Endothelial cell of umbilical vein (primary cell): Measurements from ENCODE around the gene SFTPD. TPM values are rescaled to one million over a fixed set of nuclear protein-coding genes. Genes with fewer than 3 reads are reported as not detected.

Source experiments
- BruUV-seq: library from RNA; stranded (reverse); fragments of 400-500 nt; replicated peaks from 2 replicates; lab custom pipeline; 2021; lab: Mats Ljungman, UMichigan
- CTCF ChIA-PET: fragments of 300-600, 350-600 bp; sonication (Branson Sonifier 250); formaldehyde crosslinking; loops from one replicate; lab custom pipeline; 2021; ENCODE audit warnings: antibody characterized with exemption, inconsistent platforms; lab: Charles Lee
- POLR2A ChIA-PET: fragments of 300-600, 350-600 bp; sonication (Branson Sonifier 250); formaldehyde crosslinking; loops from one replicate; lab custom pipeline; 2021; ENCODE audit warnings: antibody characterized with exemption, inconsistent platforms; lab: Charles Lee
- DNase-seq: peaks from one replicate; pipeline ENCODE4 v3.0.0-alpha.2; 2011; ENCODE audit warnings: low read depth, low spot score
- FAIRE-seq: peaks from 2 replicates; lab custom pipeline; 2011; peaks lifted over from hg19 to GRCh38; lab: Jason Lieb, UNC
- H2AFZ ChIP-seq: 2 replicates; pipeline ENCODE4 v1.6.0; 2012; ENCODE audit warnings: low read depth, low read length, control low read depth, inconsistent platforms
- H3K27ac ChIP-seq: 2 replicates; pipeline ENCODE4 v1.5.1; 2011; ENCODE audit warnings: low read depth, mild to moderate bottlenecking, control low read depth, low read length, moderate library complexity; ENCODE audit not compliant: insufficient read depth
- H3K27me3 ChIP-seq, 2 experiments: 2 replicates each; pipeline versions ENCODE4 v1.6.0 to v1.6.1; 2011; ENCODE audit warnings: low read length in 2 of 2, mixed read lengths in 1 of 2; ENCODE audit not compliant: control insufficient read depth in 2 of 2, insufficient read depth in 2 of 2
- H3K36me3 ChIP-seq, 2 experiments: 2 replicates in 1 of 2; 3 replicates in 1 of 2; pipeline ENCODE4 v1.5.1; 2011; ENCODE audit warnings: low read length in 2 of 2, mild to moderate bottlenecking in 1 of 2, moderate library complexity in 1 of 2; ENCODE audit not compliant: control insufficient read depth in 2 of 2, insufficient read depth in 2 of 2; ENCODE audit errors: extremely low read depth in 1 of 2
- H3K4me1 ChIP-seq: 3 replicates; pipeline ENCODE4 v1.5.1; 2011; ENCODE audit warnings: mild to moderate bottlenecking, low read length; ENCODE audit not compliant: control insufficient read depth, insufficient read depth; ENCODE audit errors: extremely low read depth
- H3K4me2 ChIP-seq: 2 replicates; pipeline ENCODE4 v1.6.1; 2011; ENCODE audit warnings: low read length, control low read depth, mixed read lengths; ENCODE audit not compliant: insufficient read depth
- H3K4me3 ChIP-seq, 3 experiments: fragments of 200-600 bp in 1 of 3; sonication (generic), shearing (Covaris generic) in 1 of 3; replicated peaks in 1 of 3; 2 replicates each; pipeline ENCODE4 v1.5.1; 2011 to 2016; ENCODE audit warnings: control low read depth in 3 of 3, low read length in 3 of 3, mild to moderate bottlenecking in 2 of 3, inconsistent platforms in 1 of 3, low read depth in 1 of 3, moderate library complexity in 1 of 3; ENCODE audit not compliant: insufficient read depth in 1 of 3
- H3K79me2 ChIP-seq: 2 replicates; pipeline ENCODE4 v1.6.0; 2012; ENCODE audit warnings: low read length, inconsistent platforms; ENCODE audit not compliant: control insufficient read depth, insufficient read depth
- H3K9ac ChIP-seq: replicated peaks from 2 replicates; pipeline ENCODE3; 2011; ENCODE audit warnings: low read length, control low read depth; ENCODE audit not compliant: insufficient read depth; ENCODE audit errors: extremely low read depth
- H3K9me1 ChIP-seq: replicated peaks from 3 replicates; pipeline ENCODE4 v1.6.0; 2011; ENCODE audit warnings: mild to moderate bottlenecking, low read length; ENCODE audit not compliant: control insufficient read depth, insufficient read depth; ENCODE audit errors: extremely low read depth
- H3K9me3 ChIP-seq: replicated peaks from 2 replicates; pipeline ENCODE4 v1.5.1; 2012; ENCODE audit warnings: low read length, inconsistent platforms; ENCODE audit not compliant: control insufficient read depth, insufficient read depth
- H4K20me1 ChIP-seq: replicated peaks from 2 replicates; pipeline ENCODE3; 2011; ENCODE audit warnings: mild to moderate bottlenecking, low read length; ENCODE audit not compliant: control insufficient read depth, insufficient read depth; ENCODE audit errors: extremely low read depth
- CTCF ChIP-seq, 2 donors: IDR thresholded peaks; 1 replicate in 1 of 2; 2 replicates in 1 of 2; pipeline ENCODE4 v1.5.1; 2011; ENCODE audit warnings: low read length in 2 of 2, mild to moderate bottlenecking in 2 of 2, moderate library complexity in 2 of 2, control low read depth in 1 of 2, inconsistent platforms in 1 of 2, low read depth in 1 of 2; ENCODE audit not compliant: insufficient read depth in 1 of 2; ENCODE audit errors: extremely low read depth in 1 of 2
- EZH2 ChIP-seq: IDR thresholded peaks from 2 replicates; pipeline ENCODE4 v1.6.1; 2012; ENCODE audit warnings: borderline replicate concordance, low read depth, mild to moderate bottlenecking, moderate library complexity, low read length, inconsistent platforms; ENCODE audit not compliant: severe bottlenecking
- FOS ChIP-seq: IDR thresholded peaks from 2 replicates; pipeline ENCODE4 v1.6.1; 2011; ENCODE audit warnings: mild to moderate bottlenecking, low read length, moderate library complexity, borderline replicate concordance; ENCODE audit not compliant: insufficient read depth
- GATA2 ChIP-seq: IDR thresholded peaks from 2 replicates; pipeline ENCODE4 v1.7.0; 2011; ENCODE audit warnings: low read depth, mild to moderate bottlenecking, moderate library complexity, mixed read lengths, low read length; ENCODE audit not compliant: insufficient read length, insufficient read depth
- JUN ChIP-seq: IDR thresholded peaks from 2 replicates; pipeline ENCODE4 v1.6.1; 2011; ENCODE audit warnings: borderline replicate concordance, low read depth; ENCODE audit not compliant: insufficient read length, insufficient read depth
- MAX ChIP-seq: IDR thresholded peaks from 2 replicates; pipeline ENCODE4 v1.6.1; 2011; ENCODE audit not compliant: insufficient read depth, insufficient read length
- MYC ChIP-seq: IDR thresholded peaks from one replicate; pipeline ENCODE4 v1.6.1; 2011; ENCODE audit warnings: mild to moderate bottlenecking, low read depth, low read length
- POLR2A ChIP-seq: IDR thresholded peaks from 2 replicates; pipeline ENCODE4 v1.6.1; 2012; ENCODE audit warnings: low read depth, mild to moderate bottlenecking, control low read depth, low read length
- POLR2AphosphoS5 ChIP-seq: IDR thresholded peaks from 2 replicates; pipeline ENCODE4 v1.6.1; 2012; ENCODE audit warnings: low read depth, mild to moderate bottlenecking, control low read depth, low read length, moderate library complexity; ENCODE audit not compliant: insufficient read depth
- dilution Hi-C: fragments of 300-500 bp; cut with MboI; formaldehyde crosslinking; loops from one replicate; pipeline ENCODE4 v1.15.0; 2019; ENCODE audit warnings: low sequenced_read_pairs; ENCODE audit not compliant: extremely low pct_ligation_motif_present
- intact Hi-C: fragments of 100-400 bp; cut with micrococcal nuclease; formaldehyde crosslinking; loops from one replicate; pipeline ENCODE4 v1.10.0; 2022
- polyA plus RNA-seq, 4 experiments: library from polyadenylated mRNA; depleted of rRNA in 3 of 4; stranded (reverse) in 3 of 4; unstranded in 1 of 4; fragments of >200 nt; gene quantifications; 2 replicates each; pipeline versions ENCODE4 v1.2.1 to v1.2.3, GENCODE V29; 2011 to 2012; ENCODE audit warnings: missing spikeins in 1 of 4
- total RNA-seq: library from RNA; stranded (reverse); gene quantifications from 2 replicates; pipeline ENCODE4 v1.2.3, GENCODE V29; 2021

The SFTPD gene
- total and polyA plus RNA-seq, 2 donors (not counting 3 experiments of a cell fraction or from before 2014, with no cell fraction given): not detected

- Histone ChIP-seq H4K20me1 (no peaks in the 10 kb centered on the region), H3K27me3 (peaks cover 4 to 13% of the 10 kb centered on the region in 2 experiments), H3K4me1 (no peaks in the 10 kb centered on the region), H3K79me2 (no peaks in the 10 kb centered on the region), H3K27ac (no peak overlapping the region), H3K9me1 (no peaks in the 10 kb centered on the region), H3K9me3 (no peaks in the 10 kb centered on the region), H3K4me3 (no peak overlapping the region), H3K36me3 (no peaks in the 10 kb centered on the region), H2AFZ (no peak overlapping the region), H3K4me2 (no peak overlapping the region), H3K9ac (no peak overlapping the region)
- ChIA-PET POLR2A (no interaction called here), CTCF (no interaction called here)
- DNase-seq (no peak), FAIRE-seq (no peak)
- dilution Hi-C loops (no loop called here), intact Hi-C loops (no loop called here)
- BruUV-seq: no TSS peak
- TF ChIP-seq MYC: no peak
- TF ChIP-seq POLR2A: no peak
- TF ChIP-seq GATA2: no peak
- TF ChIP-seq FOS: no peak
- TF ChIP-seq MAX: no peak
- TF ChIP-seq CTCF (IDR thresholded peaks at IDR 0.05; ENCODE audit: extremely low read depth in 1 of 2, insufficient read depth in 1 of 2, low read depth in 1 of 2, low read length in 2 of 2): no peak
- no peak for TF ChIP-seq JUN
- no peak for TF ChIP-seq POLR2AphosphoS5
- no peak for TF ChIP-seq EZH2
Observed at GRCh38 chr10:79946271-79947082, 2.4 kb downstream of the SFTPD start.
